OCI-LY7 (cell line): Measurements from ENCODE around the gene IGSF21. TPM values are rescaled to one million over a fixed set of nuclear protein-coding genes. Genes with fewer than 3 reads are reported as not detected.

Experiments
- BruUV-seq: library from RNA; stranded (reverse); fragments of 400-500 nt; replicated peaks from 2 replicates; lab custom pipeline; 2021; lab: Mats Ljungman, UMichigan
- CTCF ChIA-PET: fragments of 300-600 bp; sonication (Branson Sonifier 250); formaldehyde crosslinking; loops from one replicate; lab custom pipeline; 2022; ENCODE audit warnings: antibody characterized with exemption; ENCODE audit not compliant: unreplicated experiment; lab: Charles Lee
- POLR2A ChIA-PET: fragments of 300-600 bp; sonication (Branson Sonifier 250); formaldehyde crosslinking; loops from one replicate; lab custom pipeline; 2022; ENCODE audit warnings: antibody characterized with exemption; lab: Charles Lee
- DNase-seq: peaks from one replicate; pipeline ENCODE4 v3.0.0-alpha.2; 2015; ENCODE audit warnings: low spot score
- H2AFZ ChIP-seq: fragments of 200-600 bp; sonication (generic), shearing (Covaris generic); 2 replicates; pipeline ENCODE4 v1.6.1; 2014; ENCODE audit warnings: mild to moderate bottlenecking, antibody characterized with exemption, low read length, moderate library complexity
- H3K27ac ChIP-seq: fragments of 200-600 bp; sonication (generic); 2 replicates; pipeline ENCODE4 v1.5.1; 2014; ENCODE audit warnings: mixed run types, low read depth, mild to moderate bottlenecking, moderate library complexity, low read length, inconsistent platforms; ENCODE audit not compliant: poor library complexity, severe bottlenecking
- H3K36me3 ChIP-seq: fragments of 200-600 bp; sonication (generic); 2 replicates; pipeline ENCODE4 v1.6.1; 2014; ENCODE audit warnings: mild to moderate bottlenecking, antibody characterized with exemption, low read length, moderate library complexity, mixed read lengths; ENCODE audit not compliant: insufficient read depth
- H3K4me1 ChIP-seq: fragments of 200-600 bp; sonication (generic); 2 replicates; pipeline ENCODE4 v1.5.1; 2014; ENCODE audit warnings: mild to moderate bottlenecking, low read length; ENCODE audit not compliant: insufficient read depth, poor library complexity, severe bottlenecking
- H3K4me2 ChIP-seq: fragments of 200-600 bp; sonication (generic); 2 replicates; pipeline ENCODE4 v1.6.1; 2014; ENCODE audit warnings: mild to moderate bottlenecking, low read length
- H3K4me3 ChIP-seq: fragments of 200-600 bp; sonication (generic); 2 replicates; pipeline ENCODE4 v1.5.1; 2014; ENCODE audit warnings: mild to moderate bottlenecking, low read depth, low read length; ENCODE audit not compliant: poor library complexity, severe bottlenecking
- H3K79me2 ChIP-seq: fragments of 200-600 bp; sonication (generic); 2 replicates; pipeline ENCODE4 v1.6.1; 2016; ENCODE audit warnings: low read depth, mild to moderate bottlenecking, low read length, moderate library complexity, mixed read lengths; ENCODE audit not compliant: insufficient read depth
- H3K9me2 ChIP-seq: fragments of 200-600 bp; sonication (generic); 2 replicates; pipeline ENCODE4 v1.6.1; 2016; ENCODE audit warnings: mild to moderate bottlenecking, low read length, mixed read lengths; ENCODE audit not compliant: insufficient read depth
- H3K9me3 ChIP-seq: fragments of 200-600 bp; sonication (generic); 2 replicates; pipeline ENCODE4 v1.6.1; 2014; ENCODE audit warnings: mild to moderate bottlenecking, mixed run types, low read length, mixed read lengths
- H4K20me1 ChIP-seq: fragments of 200-600 bp; sonication (generic); 2 replicates; pipeline ENCODE4 v1.6.1; 2014; ENCODE audit warnings: mild to moderate bottlenecking, antibody characterized with exemption, low read length, moderate library complexity, mixed read lengths; ENCODE audit not compliant: insufficient read depth
- EZH2phosphoT487 ChIP-seq: fragments of 200-600 bp; sonication (generic); IDR thresholded peaks from 2 replicates; pipeline ENCODE4 v1.6.1; 2018; ENCODE audit warnings: low read depth, borderline replicate concordance, mild to moderate bottlenecking, mixed run types, antibody characterized with exemption, low read length, moderate library complexity, mixed read lengths
- intact Hi-C: fragments of 100-400 bp; cut with micrococcal nuclease; formaldehyde crosslinking; loops from one replicate; pipeline ENCODE4 v1.10.0; 2022; ENCODE audit not compliant: unreplicated experiment
- total RNA-seq, 2 experiments: library from RNA; depleted of rRNA in 1 of 2; stranded (reverse); fragments of >200 nt in 1 of 2; shearing (Covaris generic) in 1 of 2; gene quantifications; 2 replicates each; pipeline ENCODE4 v1.2.3, GENCODE V29; 2014 to 2022
- TF ChIP-seq, protein P1 (sequence below): fragments of 200-600 bp; sonication (generic); conservative IDR thresholded peaks from 2 replicates; pipeline ENCODE4 v1.5.1; 2014; ENCODE audit warnings: mild to moderate bottlenecking, antibody characterized with exemption, low read length, moderate library complexity, mixed read lengths

The IGSF21 gene
- total RNA-seq, 2 experiments from 2014 or later, result 0.17 TPM; not detected in 1

DNA sequence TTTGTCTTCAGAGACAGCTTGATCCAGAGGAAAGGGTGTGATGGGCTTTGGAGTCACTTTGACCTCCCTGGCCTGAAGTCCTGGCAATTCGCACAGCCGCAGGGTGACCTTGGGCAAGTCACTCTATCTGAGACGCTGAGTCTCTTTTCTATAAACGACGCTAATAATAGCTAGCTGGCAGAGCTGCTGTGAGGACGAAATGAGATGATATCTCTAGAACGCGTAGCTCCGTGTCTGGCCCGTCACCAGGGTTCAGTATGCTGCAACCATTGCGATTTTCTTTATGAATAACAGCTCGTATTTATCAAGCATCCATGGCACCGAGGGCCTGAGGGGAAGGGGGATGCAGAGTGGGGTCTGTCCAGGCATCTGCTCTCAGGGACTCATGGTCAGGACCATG lies 58.7 kb downstream of the IGSF21 start:
- TF ChIP-seq EZH2phosphoT487, result no peak
- TF ChIP-seq, protein P1, sequence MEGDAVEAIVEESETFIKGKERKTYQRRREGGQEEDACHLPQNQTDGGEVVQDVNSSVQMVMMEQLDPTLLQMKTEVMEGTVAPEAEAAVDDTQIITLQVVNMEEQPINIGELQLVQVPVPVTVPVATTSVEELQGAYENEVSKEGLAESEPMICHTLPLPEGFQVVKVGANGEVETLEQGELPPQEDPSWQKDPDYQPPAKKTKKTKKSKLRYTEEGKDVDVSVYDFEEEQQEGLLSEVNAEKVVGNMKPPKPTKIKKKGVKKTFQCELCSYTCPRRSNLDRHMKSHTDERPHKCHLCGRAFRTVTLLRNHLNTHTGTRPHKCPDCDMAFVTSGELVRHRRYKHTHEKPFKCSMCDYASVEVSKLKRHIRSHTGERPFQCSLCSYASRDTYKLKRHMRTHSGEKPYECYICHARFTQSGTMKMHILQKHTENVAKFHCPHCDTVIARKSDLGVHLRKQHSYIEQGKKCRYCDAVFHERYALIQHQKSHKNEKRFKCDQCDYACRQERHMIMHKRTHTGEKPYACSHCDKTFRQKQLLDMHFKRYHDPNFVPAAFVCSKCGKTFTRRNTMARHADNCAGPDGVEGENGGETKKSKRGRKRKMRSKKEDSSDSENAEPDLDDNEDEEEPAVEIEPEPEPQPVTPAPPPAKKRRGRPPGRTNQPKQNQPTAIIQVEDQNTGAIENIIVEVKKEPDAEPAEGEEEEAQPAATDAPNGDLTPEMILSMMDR, result no peak
- Histone ChIP-seq H2AFZ (no peak overlapping the region), H3K9me3 (no peaks in the 10 kb centered on the region), H3K27ac (no peak overlapping the region), H3K4me2 (no peak overlapping the region), H3K9me2 (no peaks in the 10 kb centered on the region), H4K20me1 (no peaks in the 10 kb centered on the region), H3K4me3 (no peak overlapping the region), H3K4me1 (no peaks in the 10 kb centered on the region), H3K79me2 (no peaks in the 10 kb centered on the region), H3K36me3 (no peaks in the 10 kb centered on the region)
- ChIA-PET POLR2A (no interaction called here), CTCF (no interaction called here)
- intact Hi-C loops, result no loop called here
- BruUV-seq, result no TSS peak
- DNase-seq, result no peak

DNA sequence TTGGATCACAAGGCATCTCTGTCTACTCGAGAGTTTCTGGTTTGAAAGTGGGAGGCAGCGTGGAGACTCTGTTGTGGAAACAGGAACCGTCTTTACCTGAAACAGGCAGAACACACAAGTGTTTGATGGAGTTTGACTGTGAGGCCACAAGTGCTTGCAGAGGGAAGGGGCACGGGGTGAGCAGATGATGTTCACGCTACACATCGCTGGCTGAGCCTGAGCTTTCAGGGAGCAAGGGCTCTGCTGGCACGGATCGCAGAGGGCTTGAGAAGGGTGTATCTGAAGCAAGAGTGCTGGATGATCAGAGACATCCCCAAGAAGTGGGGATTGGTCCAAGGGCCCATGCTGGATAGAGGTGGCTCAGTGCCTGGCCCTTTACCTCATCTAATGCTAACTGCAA lies 59.3 kb downstream of the IGSF21 start:
- no peak for DNase-seq
- intact Hi-C loops, result no loop called here
- Histone ChIP-seq H3K9me2 (no peaks in the 10 kb centered on the region), H4K20me1 (no peaks in the 10 kb centered on the region), H3K9me3 (no peaks in the 10 kb centered on the region), H3K4me2 (no peak overlapping the region), H3K36me3 (no peaks in the 10 kb centered on the region), H3K4me1 (no peaks in the 10 kb centered on the region), H3K27ac (no peak overlapping the region), H3K79me2 (no peaks in the 10 kb centered on the region), H3K4me3 (no peak overlapping the region), H2AFZ (no peak overlapping the region)
- no peak for TF ChIP-seq EZH2phosphoT487
- TF ChIP-seq, protein P1, result no peak
- no TSS peak for BruUV-seq
- ChIA-PET POLR2A (no interaction called here), CTCF (no interaction called here)

DNA sequence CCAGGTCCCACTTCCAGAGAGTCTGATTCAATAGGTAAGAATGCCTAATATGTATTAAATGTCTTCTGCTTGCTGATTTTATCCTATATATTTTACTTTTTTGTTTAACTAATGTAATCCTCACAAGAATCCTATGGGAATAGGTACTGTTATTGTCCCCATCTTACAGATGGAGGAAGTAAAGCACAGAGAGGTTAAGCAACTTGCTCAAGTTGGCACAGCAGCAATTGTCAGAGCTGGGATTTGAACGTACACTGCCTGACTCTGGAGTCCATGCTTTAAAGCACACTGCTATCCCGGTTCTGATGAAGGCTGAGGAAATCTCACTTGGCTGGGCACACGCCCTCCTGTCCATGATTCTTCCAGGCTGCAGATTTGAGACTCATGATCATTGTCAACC lies 62.8 kb downstream of the IGSF21 start:
- ChIA-PET CTCF (no interaction called here), POLR2A (no interaction called here)
- H3K79me2 ChIP-seq, result no peaks in the 10 kb centered on the region
- no peaks in the 10 kb centered on the region for H4K20me1 ChIP-seq
- H3K9me2 ChIP-seq, result no peaks in the 10 kb centered on the region
- DNase-seq, result no peak
- no peak overlapping the region for H3K4me3 ChIP-seq
- no peaks in the 10 kb centered on the region for H3K36me3 ChIP-seq
- no peak overlapping the region for H3K4me2 ChIP-seq
- H3K4me1 ChIP-seq, result no peaks in the 10 kb centered on the region
- H2AFZ ChIP-seq, result no peak overlapping the region
- intact Hi-C loops, result no loop called here
- BruUV-seq, result no TSS peak
- TF ChIP-seq, protein P1, result no peak
- TF ChIP-seq EZH2phosphoT487, result no peak
- H3K27ac ChIP-seq, result no peak overlapping the region
- H3K9me3 ChIP-seq, result no peaks in the 10 kb centered on the region
